Heart left ventricle (tissue), 13 donors: ENCODE data around the gene CLIP1.

Experiments
- POLR2A ChIP-seq, 2 donors: fragments of 450-650 bp; IDR thresholded peaks; one replicate each; pipeline ENCODE4 v1.6.1; 2017; ENCODE audit warnings: antibody characterized with exemption in 2 of 2, mild to moderate bottlenecking in 2 of 2, moderate library complexity in 2 of 2
- TF ChIP-seq, protein P1 (sequence below), 12 donors: fragments of 200-600 bp; sonication (generic) in 4 of 12; IDR thresholded peaks; one replicate each; pipeline versions ENCODE4 v1.5.0 to v1.8.0; 2018 to 2022; ENCODE audit warnings: antibody characterized with exemption in 12 of 12, mild to moderate bottlenecking in 5 of 12
- donor health status: ischemic (EF 13 %, LVEDD 7.1; RV severe dilation, severe dysfunction).
- donor health status: DM: no; HTN: yes; CAD: no.
- donor health status: DM: no; HTN: no; CAD: no.
- donor health status: ischemic (EF 25% LVEDD 6.9; RV normal size, moderate dysfunction).
- donor health status: ischemic (EF 25% LVEDD 5.7; RV mildly dilated, moderate dysfunction).
- donor health status: ischemic (EF 35%, LVEDD 5.7; RV mildly dilated, moderate dysfunction).
- donor health status: nonischemic (EF 11% LVEDD 7.7; RV severe dilation, severe dysfunction).
- donor health status: DM: yes; HTN: yes; CAD: no.
- donor health status: PGD.
- donor health status: ischemic (EF 29% LVEDD 5.4; RV normal size, mild dysfunction).
- donor health status: nonischemic (EF 23%, LVEDD 6.1; RV moderate dilation, normal function).

DNA sequence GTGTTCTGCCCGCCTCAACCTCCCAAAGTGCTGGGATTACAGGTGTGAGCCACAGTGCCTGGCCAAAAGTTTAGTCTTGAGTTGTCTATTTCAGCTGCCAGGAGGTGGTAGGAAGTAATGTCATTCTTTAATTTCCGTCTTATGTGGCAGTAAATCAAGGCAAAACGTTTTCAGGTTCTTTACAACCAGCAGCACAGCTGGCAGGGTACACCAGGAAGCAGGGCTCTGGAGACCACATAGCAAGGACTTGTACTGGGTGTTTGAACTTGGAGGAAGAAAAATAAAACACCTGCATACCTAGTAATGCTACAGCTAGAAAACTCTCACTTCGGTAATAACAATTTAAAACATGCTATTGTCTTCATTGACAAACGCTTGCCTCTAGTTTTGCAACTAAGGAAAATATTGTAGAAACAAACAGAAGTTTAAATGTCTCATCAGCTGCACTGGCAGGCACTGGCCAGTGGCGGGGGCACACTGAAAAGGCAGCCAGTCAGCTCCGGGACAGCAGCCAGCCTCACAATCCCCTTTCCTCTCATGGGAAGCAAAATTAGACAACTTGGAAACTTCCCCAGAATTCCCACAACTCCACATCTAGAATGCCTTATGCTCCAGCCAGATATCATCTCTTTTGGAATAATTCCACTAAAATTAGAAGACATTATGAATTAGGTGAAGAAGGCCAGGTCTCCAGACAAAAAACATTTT, 72.2 kb downstream of the CLIP1 start:
- TF ChIP-seq, protein P1, sequence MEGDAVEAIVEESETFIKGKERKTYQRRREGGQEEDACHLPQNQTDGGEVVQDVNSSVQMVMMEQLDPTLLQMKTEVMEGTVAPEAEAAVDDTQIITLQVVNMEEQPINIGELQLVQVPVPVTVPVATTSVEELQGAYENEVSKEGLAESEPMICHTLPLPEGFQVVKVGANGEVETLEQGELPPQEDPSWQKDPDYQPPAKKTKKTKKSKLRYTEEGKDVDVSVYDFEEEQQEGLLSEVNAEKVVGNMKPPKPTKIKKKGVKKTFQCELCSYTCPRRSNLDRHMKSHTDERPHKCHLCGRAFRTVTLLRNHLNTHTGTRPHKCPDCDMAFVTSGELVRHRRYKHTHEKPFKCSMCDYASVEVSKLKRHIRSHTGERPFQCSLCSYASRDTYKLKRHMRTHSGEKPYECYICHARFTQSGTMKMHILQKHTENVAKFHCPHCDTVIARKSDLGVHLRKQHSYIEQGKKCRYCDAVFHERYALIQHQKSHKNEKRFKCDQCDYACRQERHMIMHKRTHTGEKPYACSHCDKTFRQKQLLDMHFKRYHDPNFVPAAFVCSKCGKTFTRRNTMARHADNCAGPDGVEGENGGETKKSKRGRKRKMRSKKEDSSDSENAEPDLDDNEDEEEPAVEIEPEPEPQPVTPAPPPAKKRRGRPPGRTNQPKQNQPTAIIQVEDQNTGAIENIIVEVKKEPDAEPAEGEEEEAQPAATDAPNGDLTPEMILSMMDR (IDR thresholded peaks at IDR 0.05): peak in 8 of 12 donors; percentile 20 to 50 (median 38)
- no peak for TF ChIP-seq POLR2A (IDR thresholded peaks at IDR 0.05)
